PC-3 (cell line): ENCODE results near the gene CCDC142.

Source experiments
- EZH2 ChIP-seq: fragments of 300-600 bp; sonication (generic); IDR thresholded peaks from one replicate; pipeline ENCODE4 v1.6.1; 2017; ENCODE audit warnings: antibody characterized with exemption, mild to moderate bottlenecking, low read length; ENCODE audit not compliant: unreplicated experiment
- EZH2phosphoT487 ChIP-seq: fragments of 300-600 bp; sonication (generic); IDR thresholded peaks from 2 replicates; pipeline ENCODE4 v1.6.1; 2018; ENCODE audit warnings: mild to moderate bottlenecking, antibody characterized with exemption, low read length, borderline replicate concordance
- TF ChIP-seq, protein P1 (sequence below): fragments of 300-600 bp; sonication (generic); conservative IDR thresholded peaks from 2 replicates; pipeline ENCODE4 v1.5.1; 2017; ENCODE audit warnings: antibody characterized with exemption, low read depth, mild to moderate bottlenecking, low read length

DNA sequence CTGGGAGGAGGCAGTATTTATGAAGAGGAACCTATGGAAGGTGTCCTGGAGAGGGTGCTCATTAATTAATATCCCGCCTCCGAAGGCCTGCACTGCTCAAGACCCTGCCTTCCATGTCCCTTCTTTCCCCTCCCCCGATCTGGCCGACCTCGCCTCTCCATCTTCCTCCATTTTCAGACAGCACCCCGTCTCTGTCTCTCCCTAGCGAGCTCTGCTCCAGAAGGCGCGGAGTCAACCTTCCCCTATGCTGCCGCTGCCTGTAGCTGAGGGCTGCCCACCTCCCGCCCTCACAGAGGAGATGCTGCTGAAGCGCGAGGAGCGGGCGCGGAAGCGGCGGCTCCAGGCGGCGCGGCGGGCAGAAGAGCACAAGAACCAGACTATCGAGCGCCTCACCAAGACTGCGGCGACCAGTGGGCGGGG is 25.7 kb downstream of the CCDC142 start:
- TF ChIP-seq, protein P1, sequence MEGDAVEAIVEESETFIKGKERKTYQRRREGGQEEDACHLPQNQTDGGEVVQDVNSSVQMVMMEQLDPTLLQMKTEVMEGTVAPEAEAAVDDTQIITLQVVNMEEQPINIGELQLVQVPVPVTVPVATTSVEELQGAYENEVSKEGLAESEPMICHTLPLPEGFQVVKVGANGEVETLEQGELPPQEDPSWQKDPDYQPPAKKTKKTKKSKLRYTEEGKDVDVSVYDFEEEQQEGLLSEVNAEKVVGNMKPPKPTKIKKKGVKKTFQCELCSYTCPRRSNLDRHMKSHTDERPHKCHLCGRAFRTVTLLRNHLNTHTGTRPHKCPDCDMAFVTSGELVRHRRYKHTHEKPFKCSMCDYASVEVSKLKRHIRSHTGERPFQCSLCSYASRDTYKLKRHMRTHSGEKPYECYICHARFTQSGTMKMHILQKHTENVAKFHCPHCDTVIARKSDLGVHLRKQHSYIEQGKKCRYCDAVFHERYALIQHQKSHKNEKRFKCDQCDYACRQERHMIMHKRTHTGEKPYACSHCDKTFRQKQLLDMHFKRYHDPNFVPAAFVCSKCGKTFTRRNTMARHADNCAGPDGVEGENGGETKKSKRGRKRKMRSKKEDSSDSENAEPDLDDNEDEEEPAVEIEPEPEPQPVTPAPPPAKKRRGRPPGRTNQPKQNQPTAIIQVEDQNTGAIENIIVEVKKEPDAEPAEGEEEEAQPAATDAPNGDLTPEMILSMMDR, result no peak
- no peak for TF ChIP-seq EZH2
- no peak for TF ChIP-seq EZH2phosphoT487
